Gastrocnemius medialis (tissue), 4 donors: Measurements from ENCODE around the gene NTN3.

Experiments
- POLR2A ChIP-seq, 2 donors: fragments of 450-650 bp; IDR thresholded peaks; one replicate each; pipeline ENCODE4 v1.6.1; 2017; ENCODE audit warnings: antibody characterized with exemption in 2 of 2, mild to moderate bottlenecking in 2 of 2, moderate library complexity in 2 of 2
- TF ChIP-seq, protein P1 (sequence below), 5 experiments: fragments of 450-650 bp in 3 of 5; fragments of 200-600 bp in 2 of 5; sonication (generic) in 2 of 5; IDR thresholded peaks in 4 of 5; conservative IDR thresholded peaks in 1 of 5; 1 replicate in 4 of 5; 2 replicates in 1 of 5; pipeline ENCODE4 v1.5.1; 2016 to 2019; ENCODE audit warnings: antibody characterized with exemption in 5 of 5, mild to moderate bottlenecking in 3 of 5, moderate library complexity in 3 of 5

GRCh38 chr16:2464333-2464732 lies 6.8 kb upstream of the NTN3 start:
- TF ChIP-seq, protein P1, sequence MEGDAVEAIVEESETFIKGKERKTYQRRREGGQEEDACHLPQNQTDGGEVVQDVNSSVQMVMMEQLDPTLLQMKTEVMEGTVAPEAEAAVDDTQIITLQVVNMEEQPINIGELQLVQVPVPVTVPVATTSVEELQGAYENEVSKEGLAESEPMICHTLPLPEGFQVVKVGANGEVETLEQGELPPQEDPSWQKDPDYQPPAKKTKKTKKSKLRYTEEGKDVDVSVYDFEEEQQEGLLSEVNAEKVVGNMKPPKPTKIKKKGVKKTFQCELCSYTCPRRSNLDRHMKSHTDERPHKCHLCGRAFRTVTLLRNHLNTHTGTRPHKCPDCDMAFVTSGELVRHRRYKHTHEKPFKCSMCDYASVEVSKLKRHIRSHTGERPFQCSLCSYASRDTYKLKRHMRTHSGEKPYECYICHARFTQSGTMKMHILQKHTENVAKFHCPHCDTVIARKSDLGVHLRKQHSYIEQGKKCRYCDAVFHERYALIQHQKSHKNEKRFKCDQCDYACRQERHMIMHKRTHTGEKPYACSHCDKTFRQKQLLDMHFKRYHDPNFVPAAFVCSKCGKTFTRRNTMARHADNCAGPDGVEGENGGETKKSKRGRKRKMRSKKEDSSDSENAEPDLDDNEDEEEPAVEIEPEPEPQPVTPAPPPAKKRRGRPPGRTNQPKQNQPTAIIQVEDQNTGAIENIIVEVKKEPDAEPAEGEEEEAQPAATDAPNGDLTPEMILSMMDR (IDR thresholded peaks at IDR 0.05 in 4 of 5, conservative IDR thresholded peaks at IDR 0.05 in 1 of 5) = no peak
- TF ChIP-seq POLR2A (IDR thresholded peaks at IDR 0.05) = no peak
